GM19193 (cell line): ENCODE results near the gene TMEM151B.

Source experiments
- POLR2A ChIP-seq: IDR thresholded peaks from 4 replicates; pipeline ENCODE4 v1.6.1; 2011; ENCODE audit not compliant: insufficient read depth, insufficient read length; ENCODE audit errors: extremely low read depth

Gene TMEM151B

GRCh38 chr6:44263354-44264100 lies 6.7 kb upstream of the TMEM151B start:
- peak; percentile 61 for TF ChIP-seq POLR2A

GRCh38 chr6:44264154-44265006 lies 5.9 kb upstream of the TMEM151B start:
- TF ChIP-seq POLR2A, result peak; percentile 61

GRCh38 chr6:44265007-44265721 lies 5.1 kb upstream of the TMEM151B start, which contains the start of gene NFKBIE:
Gene NFKBIE, minus strand, starts transcription at chr6:44265551. Its CDS starts 205 bp downstream, at chr6:44265346.
- TF ChIP-seq POLR2A, result peak; percentile 82

GRCh38 chr6:44265722-44266233 lies 4.5 kb upstream of the TMEM151B start:
- TF ChIP-seq POLR2A, result no peak

- TF ChIP-seq POLR2A, result no peak
These were observed 3.9 kb upstream of the TMEM151B start for GRCh38 chr6:44266347-44266746.

- TF ChIP-seq POLR2A, result no peak
These were observed 3.0 kb upstream of the TMEM151B start for GRCh38 chr6:44267252-44267651.

- no peak for TF ChIP-seq POLR2A
These were observed 2.1 kb upstream of the TMEM151B start for GRCh38 chr6:44268095-44268628.

- TF ChIP-seq POLR2A, result no peak
These were observed 901 bp upstream of the TMEM151B start for GRCh38 chr6:44269178-44269920.

GRCh38 chr6:44270526-44271405 lies 516 bp downstream of the TMEM151B start:
- no peak for TF ChIP-seq POLR2A

- TF ChIP-seq POLR2A, result no peak
These were observed 1.1 kb downstream of the TMEM151B start for GRCh38 chr6:44271406-44271723.

GRCh38 chr6:44271914-44272313 lies 1.7 kb downstream of the TMEM151B start:
- TF ChIP-seq POLR2A, result no peak

GRCh38 chr6:44272529-44272928 lies 2.3 kb downstream of the TMEM151B start:
- TF ChIP-seq POLR2A, result no peak

GRCh38 chr6:44272999-44273566 lies 2.8 kb downstream of the TMEM151B start:
- TF ChIP-seq POLR2A, result no peak
